ENCODE measurements around the gene RAB25. TPM values are rescaled to one million over a fixed set of nuclear protein-coding genes. Genes with fewer than 3 reads are reported as not detected.
A peak's percentile ranks its signal among the peaks of the same experiment; 100 is the strongest.

RAB25 gene
- total and polyA plus RNA-seq, 9 donors, result 0.28 to 38.6 (median 2.9) TPM; not detected in 1

DNA sequence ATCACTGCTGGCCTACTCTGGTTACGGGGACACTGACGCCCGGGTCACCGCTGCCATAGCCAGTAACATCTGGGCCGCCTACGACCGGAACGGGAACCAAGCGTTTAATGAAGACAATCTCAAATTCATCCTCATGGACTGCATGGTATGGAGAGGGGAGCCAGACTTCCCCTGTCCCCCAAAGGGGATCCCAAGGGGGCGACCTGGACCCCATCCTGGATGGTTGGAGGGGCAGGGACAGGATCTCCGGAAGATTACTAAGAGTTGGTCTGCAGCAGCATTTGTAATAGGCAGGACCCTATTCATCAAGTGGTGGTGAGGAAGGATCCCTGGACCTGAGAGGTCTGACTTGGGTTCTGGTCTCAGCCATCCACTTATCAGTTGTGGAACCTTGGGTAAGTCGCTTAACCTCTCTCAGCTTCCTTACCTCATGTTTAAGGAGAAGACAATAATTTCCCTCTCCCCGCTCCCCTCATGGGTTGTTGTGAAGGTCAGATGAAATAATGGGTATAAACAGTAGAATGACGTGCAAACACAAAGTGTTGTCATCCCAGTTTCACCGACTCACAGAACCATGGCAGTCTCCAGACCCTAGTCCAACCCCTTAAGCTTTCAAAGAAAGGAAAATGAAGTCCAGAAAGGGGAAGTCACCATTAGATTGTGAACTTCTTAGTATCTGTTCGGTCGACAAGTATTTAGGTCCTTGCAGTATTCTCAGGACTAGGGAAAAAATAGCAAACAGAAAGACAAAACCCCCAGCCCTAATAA lies 5.5 kb upstream of the RAB25 start:
- no peak for DNase-seq
- 22 to 24% (median 23%) methylated on average over 17 of the region's 17 CpGs for WGBS, 3 donors
- intact Hi-C loops (cut with DNase I), result loop anchor here in 1 of 4 donors (2.0 kb wide), 1 partner anchor 25 kb away; no protein-coding TSS in a partner anchor

DNA sequence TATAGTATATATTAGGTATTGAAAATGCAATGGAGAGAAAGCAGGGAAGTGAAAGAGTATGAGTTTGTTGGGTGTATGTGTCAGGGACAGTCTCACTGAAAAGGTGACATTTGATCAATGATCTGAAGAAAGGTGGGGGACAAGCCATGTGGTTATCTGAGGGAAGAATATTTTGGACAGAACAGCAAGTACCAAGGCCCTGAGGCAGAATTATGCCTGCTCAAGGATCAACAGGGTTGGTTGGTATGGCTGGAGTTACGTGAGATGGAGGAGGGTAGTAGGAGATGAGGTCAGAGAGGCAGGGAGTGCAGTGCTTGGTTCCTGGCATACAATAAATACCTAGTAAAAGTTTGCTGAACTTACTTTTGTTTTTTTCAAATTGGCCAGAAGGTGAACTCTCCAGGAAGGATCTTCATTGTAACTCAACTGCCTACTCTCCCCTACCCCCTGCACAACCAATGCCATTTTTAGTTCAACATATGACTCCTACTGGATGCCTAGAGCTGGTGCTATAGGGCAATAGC lies 4.6 kb upstream of the RAB25 start:
- Histone ChIP-seq H3K9me3 (no peaks in the 10 kb centered on the region), H3K4me1 (ENCODE audit: insufficient read depth) (no peaks in the 10 kb centered on the region), H3K36me3 (no peaks in the 10 kb centered on the region), H3K27me3 (no peaks in the 10 kb centered on the region), H3K4me3 (no peak overlapping the region), H3K27ac (no peak overlapping the region)
- DNase-seq, result no peak
- 87 to 98% (median 97%) methylated on average over 1 of the region's 1 CpG for WGBS, 3 donors
- TF ChIP-seq, protein P1, sequence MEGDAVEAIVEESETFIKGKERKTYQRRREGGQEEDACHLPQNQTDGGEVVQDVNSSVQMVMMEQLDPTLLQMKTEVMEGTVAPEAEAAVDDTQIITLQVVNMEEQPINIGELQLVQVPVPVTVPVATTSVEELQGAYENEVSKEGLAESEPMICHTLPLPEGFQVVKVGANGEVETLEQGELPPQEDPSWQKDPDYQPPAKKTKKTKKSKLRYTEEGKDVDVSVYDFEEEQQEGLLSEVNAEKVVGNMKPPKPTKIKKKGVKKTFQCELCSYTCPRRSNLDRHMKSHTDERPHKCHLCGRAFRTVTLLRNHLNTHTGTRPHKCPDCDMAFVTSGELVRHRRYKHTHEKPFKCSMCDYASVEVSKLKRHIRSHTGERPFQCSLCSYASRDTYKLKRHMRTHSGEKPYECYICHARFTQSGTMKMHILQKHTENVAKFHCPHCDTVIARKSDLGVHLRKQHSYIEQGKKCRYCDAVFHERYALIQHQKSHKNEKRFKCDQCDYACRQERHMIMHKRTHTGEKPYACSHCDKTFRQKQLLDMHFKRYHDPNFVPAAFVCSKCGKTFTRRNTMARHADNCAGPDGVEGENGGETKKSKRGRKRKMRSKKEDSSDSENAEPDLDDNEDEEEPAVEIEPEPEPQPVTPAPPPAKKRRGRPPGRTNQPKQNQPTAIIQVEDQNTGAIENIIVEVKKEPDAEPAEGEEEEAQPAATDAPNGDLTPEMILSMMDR (IDR thresholded peaks at IDR 0.05), result no peak
- TF ChIP-seq POLR2A (IDR thresholded peaks at IDR 0.05), result no peak
- no peak for TF ChIP-seq EP300 (IDR thresholded peaks at IDR 0.05)
- intact Hi-C loops (cut with DNase I), result no loop called here

More for the DNA sequence above, 5.5 kb upstream of the RAB25 start:
- Histone ChIP-seq H3K27me3 (no peaks in the 10 kb centered on the region), H3K9me3 (no peaks in the 10 kb centered on the region), H3K4me1 (ENCODE audit: insufficient read depth) (no peaks in the 10 kb centered on the region), H3K4me3 (peak overlapping the region; percentile 83), H3K27ac (peak overlapping the region in 1 of 2 donors; percentile 24), H3K36me3 (no peaks in the 10 kb centered on the region)
- TF ChIP-seq, protein P1 (IDR thresholded peaks at IDR 0.05), result no peak
- TF ChIP-seq POLR2A (IDR thresholded peaks at IDR 0.05) (no peak), EP300 (IDR thresholded peaks at IDR 0.05) (no peak)

DNA sequence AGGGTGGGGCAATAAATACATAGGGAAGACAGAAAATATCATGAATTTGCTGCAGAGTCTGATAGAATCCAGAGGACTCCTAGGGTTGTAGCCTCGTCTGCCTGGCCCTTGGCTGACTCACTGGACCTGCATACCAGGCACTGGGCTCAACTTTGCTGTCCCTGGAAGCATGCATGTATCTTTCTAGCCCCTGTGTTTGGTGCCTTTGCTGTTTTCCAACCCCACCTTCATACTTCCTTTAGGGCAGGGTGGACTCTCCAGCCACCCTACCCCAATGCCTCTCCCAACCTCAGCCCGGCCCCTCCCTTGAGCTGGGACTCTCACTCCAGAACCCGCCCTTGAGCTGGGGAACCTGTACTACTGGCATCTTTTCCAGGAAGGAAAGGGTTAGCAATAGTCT lies 1.2 kb downstream of the RAB25 start:
- Histone ChIP-seq H3K27ac (no peak overlapping the region), H3K36me3 (no peaks in the 10 kb centered on the region), H3K27me3 (no peaks in the 10 kb centered on the region), H3K9me3 (no peaks in the 10 kb centered on the region), H3K4me1 (ENCODE audit: insufficient read depth) (no peaks in the 10 kb centered on the region), H3K4me3 (no peak overlapping the region)
- no peak for DNase-seq
- 86 to 91% (median 87%) methylated on average over 3 of the region's 3 CpGs for WGBS, 3 donors
- TF ChIP-seq POLR2A (IDR thresholded peaks at IDR 0.05), result no peak
- TF ChIP-seq, protein P1 (IDR thresholded peaks at IDR 0.05), result no peak
- no peak for TF ChIP-seq EP300 (IDR thresholded peaks at IDR 0.05)
- intact Hi-C loops (cut with DNase I), result no loop called here

DNA sequence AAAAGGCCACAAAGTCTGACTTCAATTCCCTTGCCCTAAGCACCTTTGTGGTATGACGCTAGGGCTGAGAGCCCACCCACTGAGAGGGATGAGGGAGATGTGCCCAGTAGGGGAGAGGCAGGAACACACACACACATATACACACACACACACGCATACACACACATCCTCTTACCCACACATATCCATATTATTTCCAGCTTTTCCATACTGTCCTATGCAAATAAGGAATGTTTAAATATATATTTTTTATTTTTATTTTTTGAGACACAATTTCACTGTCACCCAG lies 3.0 kb downstream of the RAB25 start:
- TF ChIP-seq POLR2A (IDR thresholded peaks at IDR 0.05), result no peak
- TF ChIP-seq, protein P1 (IDR thresholded peaks at IDR 0.05), result no peak
- TF ChIP-seq EP300 (IDR thresholded peaks at IDR 0.05), result no peak
- Histone ChIP-seq H3K4me3 (no peak overlapping the region), H3K36me3 (no peaks in the 10 kb centered on the region), H3K9me3 (no peaks in the 10 kb centered on the region), H3K4me1 (ENCODE audit: insufficient read depth) (no peaks in the 10 kb centered on the region), H3K27ac (no peak overlapping the region), H3K27me3 (no peaks in the 10 kb centered on the region)
- intact Hi-C loops (cut with DNase I), result no loop called here
- 26 to 46% (median 34%) methylated on average over 2 of the region's 2 CpGs for WGBS, 3 donors
- no peak for DNase-seq

All from ovary (tissue), 9 donors.